HEK293 (cell line): ENCODE measurements around the gene FAM227B.

Experiments used
- CTCF ChIA-PET: fragments of 350-600 bp; formaldehyde crosslinking; extraction: SDS; loops from one replicate; lab custom pipeline; 2021; ENCODE audit warnings: antibody characterized with exemption; lab: Yijun Ruan, JAX
- POLR2A ChIA-PET: fragments of 300-600 bp; formaldehyde crosslinking; extraction: SDS; loops from one replicate; lab custom pipeline; 2020; ENCODE audit warnings: antibody characterized with exemption, inconsistent platforms; lab: Yijun Ruan, JAX
- H3K27ac ChIP-seq: fragments of 200-500 bp; sonication (Bioruptor generic); 2 replicates; pipeline ENCODE4 v1.5.1; 2014; ENCODE audit warnings: low read depth, low read length, control low read depth, inconsistent platforms; ENCODE audit errors: extremely low read depth
- H3K36me3 ChIP-seq, 2 experiments: fragments of 200-500 bp in 1 of 2; sonication (Bioruptor generic) in 1 of 2; 1 replicate in 1 of 2; 2 replicates in 1 of 2; pipeline ENCODE4 v1.5.1; 2014 to 2017; ENCODE audit warnings: inconsistent platforms in 2 of 2, low read length in 2 of 2; ENCODE audit not compliant: control insufficient read depth in 2 of 2, insufficient read depth in 1 of 2
- H3K4me1 ChIP-seq: fragments of 200-500 bp; sonication (Bioruptor generic); 2 replicates; pipeline ENCODE4 v1.5.1; 2014; ENCODE audit warnings: mild to moderate bottlenecking, low read length, inconsistent platforms; ENCODE audit not compliant: control insufficient read depth, insufficient read depth
- H3K4me3 ChIP-seq: 2 replicates; pipeline ENCODE4 v1.5.1; 2011; ENCODE audit warnings: low read depth, mild to moderate bottlenecking, control low read depth, low read length, moderate library complexity
- H3K9me3 ChIP-seq: fragments of 200-500 bp; sonication (Bioruptor generic); 2 replicates; pipeline ENCODE4 v1.5.1; 2014; ENCODE audit warnings: low read depth, low read length, inconsistent platforms; ENCODE audit not compliant: control insufficient read depth, insufficient read depth
- KLF7 ChIP-seq: fragments of 450-650 bp; formaldehyde crosslinking; IDR thresholded peaks from 2 replicates; pipeline ENCODE4 v1.5.1; 2016; ENCODE audit warnings: missing biosample characterization, missing genetic modification characterization, borderline replicate concordance
- REPIN1 ChIP-seq: fragments of 450-650 bp; formaldehyde crosslinking; IDR thresholded peaks from 2 replicates; pipeline ENCODE4 v1.5.1; 2017; ENCODE audit warnings: missing biosample characterization, missing genetic modification characterization, low read depth
- YY2 ChIP-seq: fragments of 450-650 bp; formaldehyde crosslinking; IDR thresholded peaks from 2 replicates; pipeline ENCODE4 v1.5.1; 2016; ENCODE audit warnings: missing biosample characterization, missing genetic modification characterization
- ZBTB20 ChIP-seq: fragments of 450-650 bp; formaldehyde crosslinking; IDR thresholded peaks from 2 replicates; pipeline ENCODE4 v1.5.1; 2016; ENCODE audit warnings: missing biosample characterization, missing genetic modification characterization
- ZNF2 ChIP-seq: fragments of 450-650 bp; formaldehyde crosslinking; IDR thresholded peaks from 2 replicates; pipeline ENCODE4 v1.5.1; 2016; ENCODE audit warnings: missing biosample characterization, missing genetic modification characterization
- ZNF366 ChIP-seq: fragments of 450-650 bp; formaldehyde crosslinking; conservative IDR thresholded peaks from 2 replicates; pipeline ENCODE4 v1.5.1; 2016; ENCODE audit warnings: missing biosample characterization, missing genetic modification characterization
- ZNF404 ChIP-seq: fragments of 450-650 bp; formaldehyde crosslinking; IDR thresholded peaks from 2 replicates; pipeline ENCODE4 v1.5.1; 2017; ENCODE audit warnings: missing biosample characterization, missing genetic modification characterization
- ZNF549 ChIP-seq: fragments of 450-650 bp; IDR thresholded peaks from 2 replicates; pipeline ENCODE4 v1.5.1; 2018; ENCODE audit warnings: missing biosample characterization, missing genetic modification characterization, mild to moderate bottlenecking, inconsistent platforms, moderate library complexity
- ZNF571 ChIP-seq: fragments of 450-650 bp; formaldehyde crosslinking; IDR thresholded peaks from 2 replicates; pipeline ENCODE4 v1.5.0; 2017; ENCODE audit warnings: missing biosample characterization, missing genetic modification characterization
- ZNF610 ChIP-seq: fragments of 450-650 bp; formaldehyde crosslinking; IDR thresholded peaks from 2 replicates; pipeline ENCODE4 v1.5.1; 2016; ENCODE audit warnings: missing biosample characterization, missing genetic modification characterization, borderline replicate concordance
- ZNF621 ChIP-seq: fragments of 450-650 bp; formaldehyde crosslinking; IDR thresholded peaks from 2 replicates; pipeline ENCODE4 v1.5.1; 2017; ENCODE audit warnings: missing biosample characterization, missing genetic modification characterization
- ZNF654 ChIP-seq: fragments of 450-650 bp; formaldehyde crosslinking; IDR thresholded peaks from 2 replicates; pipeline ENCODE4 v1.5.1; 2016; ENCODE audit warnings: low read depth, missing biosample characterization, missing genetic modification characterization
- ZNF658 ChIP-seq: fragments of 450-650 bp; formaldehyde crosslinking; IDR thresholded peaks from 2 replicates; pipeline ENCODE4; 2016; ENCODE audit warnings: missing biosample characterization, missing genetic modification characterization
- ZNF707 ChIP-seq: fragments of 450-650 bp; formaldehyde crosslinking; IDR thresholded peaks from 2 replicates; pipeline ENCODE4 v1.5.1; 2016; ENCODE audit warnings: missing biosample characterization, missing genetic modification characterization
- ZNF791 ChIP-seq: fragments of 450-650 bp; formaldehyde crosslinking; IDR thresholded peaks from 2 replicates; pipeline ENCODE4 v1.5.1; 2016; ENCODE audit warnings: missing biosample characterization, missing genetic modification characterization
- ZNF792 ChIP-seq: fragments of 450-650 bp; formaldehyde crosslinking; IDR thresholded peaks from 2 replicates; pipeline ENCODE4 v1.5.1; 2016; ENCODE audit warnings: missing biosample characterization, missing genetic modification characterization
- ZNF830 ChIP-seq: fragments of 450-650 bp; IDR thresholded peaks from 2 replicates; pipeline ENCODE4 v1.5.0; 2018; ENCODE audit warnings: missing biosample characterization, missing genetic modification characterization, low read depth, mild to moderate bottlenecking, moderate library complexity
- ZSCAN23 ChIP-seq: fragments of 450-650 bp; formaldehyde crosslinking; IDR thresholded peaks from 2 replicates; pipeline ENCODE4 v1.5.1; 2016; ENCODE audit warnings: missing biosample characterization, missing genetic modification characterization
- TF ChIP-seq, protein P1 (sequence below): fragments of 450-650 bp; formaldehyde crosslinking; IDR thresholded peaks from 2 replicates; pipeline ENCODE4 v1.5.1; 2016; ENCODE audit warnings: missing biosample characterization, missing genetic modification characterization
- TF ChIP-seq, protein P2 (sequence below): fragments of 450-650 bp; formaldehyde crosslinking; IDR thresholded peaks from 2 replicates; pipeline ENCODE4 v1.5.1; 2016; ENCODE audit warnings: missing biosample characterization, missing genetic modification characterization
- TF ChIP-seq, protein P3 (sequence below): IDR thresholded peaks from 2 replicates; pipeline ENCODE4 v1.6.1; 2011; ENCODE audit warnings: mild to moderate bottlenecking, low read depth, low read length, borderline replicate concordance

Gene FAM227B

DNA sequence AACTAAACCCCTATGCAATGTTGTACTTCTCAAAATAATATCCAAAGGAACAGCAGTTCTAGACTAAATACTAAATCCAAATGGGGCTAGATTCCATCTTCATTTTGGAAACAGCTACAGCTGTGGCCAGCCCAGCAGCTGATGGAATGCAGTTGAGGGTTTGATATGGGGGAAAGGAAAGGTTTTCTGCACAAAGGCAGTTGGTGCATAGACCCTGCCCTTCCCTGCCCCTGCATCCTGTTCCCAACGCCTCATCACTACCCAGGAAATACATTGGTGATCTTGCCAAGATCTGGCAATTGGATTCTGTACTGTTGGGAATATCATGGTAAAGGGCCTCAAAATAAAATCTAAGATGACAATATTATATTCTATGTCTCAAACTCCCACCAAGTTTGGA lies 44.1 kb upstream of the FAM227B start:
- H3K27ac ChIP-seq = no peak overlapping the region
- H3K4me1 ChIP-seq = no peaks in the 10 kb centered on the region
- CTCF ChIA-PET = no interaction called here
- POLR2A ChIA-PET = no interaction called here
- H3K4me3 ChIP-seq = no peak overlapping the region
- no peaks in the 10 kb centered on the region for H3K36me3 ChIP-seq
- TF ChIP-seq ZNF404 (tag by site-specific recombination) (no peak), ZNF571 (tag by site-specific recombination) (no peak), ZBTB20 (tag by site-specific recombination) (no peak), ZNF621 (tag by site-specific recombination) (no peak), ZNF791 (tag by site-specific recombination) (no peak), ZNF830 (tag by site-specific recombination) (no peak)
- no peaks in the 10 kb centered on the region for H3K9me3 ChIP-seq

DNA sequence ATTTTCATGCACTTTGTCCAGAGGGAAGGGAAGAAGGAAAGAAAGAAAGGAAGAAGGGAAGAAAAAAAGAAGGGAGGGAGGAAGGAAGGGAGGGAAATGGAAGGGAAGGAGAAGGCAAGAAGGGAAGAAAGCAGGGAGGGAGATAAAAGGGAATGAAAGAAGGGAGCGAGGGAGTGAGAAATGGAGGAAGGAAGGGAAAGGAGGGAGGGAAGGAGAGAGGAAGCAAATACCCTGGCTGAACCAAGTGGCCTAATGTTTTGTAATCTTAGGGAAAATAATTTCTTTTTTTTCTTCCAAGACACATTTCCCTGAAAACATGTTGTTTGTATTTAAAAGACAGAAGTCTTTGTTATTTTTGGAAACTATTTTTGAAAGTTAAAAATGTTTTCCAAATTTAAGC lies 36.1 kb upstream of the FAM227B start:
- H3K36me3 ChIP-seq = no peaks in the 10 kb centered on the region
- ChIA-PET POLR2A (no interaction called here), CTCF (no interaction called here)
- H3K4me1 ChIP-seq = no peaks in the 10 kb centered on the region
- no peak overlapping the region for H3K4me3 ChIP-seq
- TF ChIP-seq ZNF366 (tag by site-specific recombination) = peak; percentile 46
- no peak for TF ChIP-seq ZSCAN23 (tag by site-specific recombination)
- no peak for TF ChIP-seq REPIN1 (tag by site-specific recombination)
- H3K9me3 ChIP-seq = no peaks in the 10 kb centered on the region
- no peak overlapping the region for H3K27ac ChIP-seq

DNA sequence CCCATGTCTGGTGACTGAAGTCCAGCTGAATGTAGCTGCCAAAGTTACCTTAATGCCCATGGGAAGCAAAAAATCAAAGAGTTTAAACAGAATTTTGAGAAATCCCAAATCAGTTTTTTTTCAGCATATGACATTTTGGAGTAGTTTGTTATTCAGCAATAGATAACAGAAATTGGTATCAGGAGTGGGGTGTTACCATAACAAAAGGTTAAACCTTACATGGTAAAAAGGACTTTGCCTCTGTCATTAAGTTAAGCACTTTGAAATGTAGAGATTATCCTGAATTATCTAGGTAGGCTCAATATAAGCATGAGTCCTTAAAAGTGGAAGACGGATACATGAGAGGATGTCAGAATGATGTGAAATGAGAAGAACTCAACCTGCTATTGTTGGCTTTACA lies 32.3 kb upstream of the FAM227B start:
- ChIA-PET CTCF (interaction anchor here (0.6 kb wide), 1 partner anchor 1255 kb away, joined by 7 read pairs; no protein-coding TSS in a partner anchor), POLR2A (no interaction called here)
- no peak for TF ChIP-seq ZNF654
- TF ChIP-seq, protein P1, sequence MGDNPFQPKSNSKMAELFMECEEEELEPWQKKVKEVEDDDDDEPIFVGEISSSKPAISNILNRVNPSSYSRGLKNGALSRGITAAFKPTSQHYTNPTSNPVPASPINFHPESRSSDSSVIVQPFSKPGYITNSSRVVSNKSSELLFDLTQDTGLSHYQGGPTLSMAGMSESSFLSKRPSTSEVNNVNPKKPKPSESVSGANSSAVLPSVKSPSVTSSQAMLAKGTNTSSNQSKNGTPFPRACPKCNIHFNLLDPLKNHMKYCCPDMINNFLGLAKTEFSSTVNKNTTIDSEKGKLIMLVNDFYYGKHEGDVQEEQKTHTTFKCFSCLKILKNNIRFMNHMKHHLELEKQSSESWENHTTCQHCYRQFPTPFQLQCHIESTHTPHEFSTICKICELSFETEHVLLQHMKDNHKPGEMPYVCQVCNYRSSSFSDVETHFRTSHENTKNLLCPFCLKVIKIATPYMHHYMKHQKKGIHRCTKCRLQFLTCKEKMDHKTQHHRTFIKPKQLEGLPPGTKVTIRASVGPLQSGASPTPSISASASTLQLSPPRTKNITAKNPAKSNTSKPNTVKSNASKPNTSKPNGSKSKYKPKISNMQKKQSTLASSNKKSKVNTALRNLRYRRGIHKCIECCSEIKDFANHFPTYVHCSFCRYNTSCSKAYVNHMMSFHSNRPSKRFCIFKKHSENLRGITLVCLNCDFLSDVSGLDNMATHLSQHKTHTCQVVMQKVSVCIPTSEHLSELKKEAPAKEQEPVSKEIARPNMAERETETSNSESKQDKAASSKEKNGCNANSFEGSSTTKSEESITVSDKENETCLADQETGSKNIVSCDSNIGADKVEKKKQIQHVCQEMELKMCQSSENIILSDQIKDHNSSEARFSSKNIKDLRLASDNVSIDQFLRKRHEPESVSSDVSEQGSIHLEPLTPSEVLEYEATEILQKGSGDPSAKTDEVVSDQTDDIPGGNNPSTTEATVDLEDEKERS (tag by site-specific recombination) = 0 out of 2 replicates have a peak, but pooled peaks have one; percentile 25
- peak; percentile 94 for TF ChIP-seq ZNF707 (tag by site-specific recombination)

GRCh38 chr15:49650676-49651075 lies 30.1 kb upstream of the FAM227B start:
- CTCF ChIA-PET = no interaction called here
- H3K9me3 ChIP-seq = no peaks in the 10 kb centered on the region
- POLR2A ChIA-PET = no interaction called here
- no peak for TF ChIP-seq ZNF792 (tag by site-specific recombination)
- TF ChIP-seq KLF7 (tag by site-specific recombination) = no peak
- TF ChIP-seq, protein P2, sequence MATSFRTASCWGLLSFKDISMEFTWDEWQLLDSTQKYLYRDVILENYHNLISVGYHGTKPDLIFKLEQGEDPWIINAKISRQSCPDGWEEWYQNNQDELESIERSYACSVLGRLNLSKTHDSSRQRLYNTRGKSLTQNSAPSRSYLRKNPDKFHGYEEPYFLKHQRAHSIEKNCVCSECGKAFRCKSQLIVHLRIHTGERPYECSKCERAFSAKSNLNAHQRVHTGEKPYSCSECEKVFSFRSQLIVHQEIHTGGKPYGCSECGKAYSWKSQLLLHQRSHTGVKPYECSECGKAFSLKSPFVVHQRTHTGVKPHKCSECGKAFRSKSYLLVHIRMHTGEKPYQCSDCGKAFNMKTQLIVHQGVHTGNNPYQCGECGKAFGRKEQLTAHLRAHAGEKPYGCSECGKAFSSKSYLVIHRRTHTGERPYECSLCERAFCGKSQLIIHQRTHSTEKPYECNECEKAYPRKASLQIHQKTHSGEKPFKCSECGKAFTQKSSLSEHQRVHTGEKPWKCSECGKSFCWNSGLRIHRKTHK (tag by site-specific recombination) = no peak
- no peak for TF ChIP-seq ZNF549
- TF ChIP-seq, protein P1 (tag by site-specific recombination) = no peak
- TF ChIP-seq YY2 (tag by site-specific recombination) = no peak
- TF ChIP-seq ZNF610 (tag by site-specific recombination) = no peak
- no peak for TF ChIP-seq ZNF658 (tag by site-specific recombination)
- TF ChIP-seq, protein P3, sequence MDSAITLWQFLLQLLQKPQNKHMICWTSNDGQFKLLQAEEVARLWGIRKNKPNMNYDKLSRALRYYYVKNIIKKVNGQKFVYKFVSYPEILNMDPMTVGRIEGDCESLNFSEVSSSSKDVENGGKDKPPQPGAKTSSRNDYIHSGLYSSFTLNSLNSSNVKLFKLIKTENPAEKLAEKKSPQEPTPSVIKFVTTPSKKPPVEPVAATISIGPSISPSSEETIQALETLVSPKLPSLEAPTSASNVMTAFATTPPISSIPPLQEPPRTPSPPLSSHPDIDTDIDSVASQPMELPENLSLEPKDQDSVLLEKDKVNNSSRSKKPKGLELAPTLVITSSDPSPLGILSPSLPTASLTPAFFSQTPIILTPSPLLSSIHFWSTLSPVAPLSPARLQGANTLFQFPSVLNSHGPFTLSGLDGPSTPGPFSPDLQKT = no peak
- no peak for TF ChIP-seq ZNF2 (tag by site-specific recombination)
- no peak for TF ChIP-seq ZBTB20 (tag by site-specific recombination)

More for the DNA sequence above, 32.3 kb upstream of the FAM227B start:
- Histone ChIP-seq H3K4me3 (no peak overlapping the region), H3K36me3 (no peaks in the 10 kb centered on the region), H3K27ac (no peak overlapping the region), H3K9me3 (no peaks in the 10 kb centered on the region), H3K4me1 (no peaks in the 10 kb centered on the region)

More at GRCh38 chr15:49650676-49651075, 30.1 kb upstream of the FAM227B start:
- H3K4me3 ChIP-seq = no peak overlapping the region
- H3K4me1 ChIP-seq = no peaks in the 10 kb centered on the region
- H3K36me3 ChIP-seq = no peaks in the 10 kb centered on the region
- no peak overlapping the region for H3K27ac ChIP-seq
